ENCODE data around the gene IL34.
"Not testable (repeated sequence)": the region's sequence is repeated elsewhere in the genome, so short reads cannot be mapped to it uniquely, and the experiment has no call there.

The IL34 gene

DNA sequence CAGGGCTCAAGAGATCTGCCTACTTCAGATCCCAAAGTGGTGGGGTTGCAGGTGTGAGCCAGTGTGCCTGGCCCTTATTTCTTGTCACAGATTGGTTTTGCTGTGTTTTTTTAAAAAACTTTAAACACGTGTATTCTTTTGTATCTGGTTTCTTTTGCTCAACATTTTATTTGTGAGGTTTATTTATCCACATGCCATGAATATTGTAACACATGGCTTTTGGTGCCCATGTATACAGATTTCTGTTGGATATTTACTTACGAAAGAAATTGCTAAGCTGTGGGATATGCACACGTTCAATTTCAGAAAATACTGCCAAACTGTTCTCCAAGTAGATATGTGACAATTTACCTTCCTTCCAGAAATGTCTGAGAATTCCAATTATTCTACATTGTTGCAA, 18.7 kb upstream of the IL34 start:
- TF ChIP-seq, protein P1, sequence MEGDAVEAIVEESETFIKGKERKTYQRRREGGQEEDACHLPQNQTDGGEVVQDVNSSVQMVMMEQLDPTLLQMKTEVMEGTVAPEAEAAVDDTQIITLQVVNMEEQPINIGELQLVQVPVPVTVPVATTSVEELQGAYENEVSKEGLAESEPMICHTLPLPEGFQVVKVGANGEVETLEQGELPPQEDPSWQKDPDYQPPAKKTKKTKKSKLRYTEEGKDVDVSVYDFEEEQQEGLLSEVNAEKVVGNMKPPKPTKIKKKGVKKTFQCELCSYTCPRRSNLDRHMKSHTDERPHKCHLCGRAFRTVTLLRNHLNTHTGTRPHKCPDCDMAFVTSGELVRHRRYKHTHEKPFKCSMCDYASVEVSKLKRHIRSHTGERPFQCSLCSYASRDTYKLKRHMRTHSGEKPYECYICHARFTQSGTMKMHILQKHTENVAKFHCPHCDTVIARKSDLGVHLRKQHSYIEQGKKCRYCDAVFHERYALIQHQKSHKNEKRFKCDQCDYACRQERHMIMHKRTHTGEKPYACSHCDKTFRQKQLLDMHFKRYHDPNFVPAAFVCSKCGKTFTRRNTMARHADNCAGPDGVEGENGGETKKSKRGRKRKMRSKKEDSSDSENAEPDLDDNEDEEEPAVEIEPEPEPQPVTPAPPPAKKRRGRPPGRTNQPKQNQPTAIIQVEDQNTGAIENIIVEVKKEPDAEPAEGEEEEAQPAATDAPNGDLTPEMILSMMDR (IDR thresholded peaks at IDR 0.05; ENCODE audit: unreplicated experiment in 3 of 3) = no peak
- H3K9me3 Mint-ChIP-seq = peaks cover 11% of the 10 kb centered on the region
- H3K27ac Mint-ChIP-seq = no peak overlapping the region
- H3K27me3 Mint-ChIP-seq (ENCODE audit: low read depth) = peaks cover 22% of the 10 kb centered on the region
- no peak overlapping the region for H3K4me3 Mint-ChIP-seq
- no peaks in the 10 kb centered on the region for H3K36me3 Mint-ChIP-seq (ENCODE audit: low read depth)
- H3K4me1 Mint-ChIP-seq = no peaks in the 10 kb centered on the region

DNA sequence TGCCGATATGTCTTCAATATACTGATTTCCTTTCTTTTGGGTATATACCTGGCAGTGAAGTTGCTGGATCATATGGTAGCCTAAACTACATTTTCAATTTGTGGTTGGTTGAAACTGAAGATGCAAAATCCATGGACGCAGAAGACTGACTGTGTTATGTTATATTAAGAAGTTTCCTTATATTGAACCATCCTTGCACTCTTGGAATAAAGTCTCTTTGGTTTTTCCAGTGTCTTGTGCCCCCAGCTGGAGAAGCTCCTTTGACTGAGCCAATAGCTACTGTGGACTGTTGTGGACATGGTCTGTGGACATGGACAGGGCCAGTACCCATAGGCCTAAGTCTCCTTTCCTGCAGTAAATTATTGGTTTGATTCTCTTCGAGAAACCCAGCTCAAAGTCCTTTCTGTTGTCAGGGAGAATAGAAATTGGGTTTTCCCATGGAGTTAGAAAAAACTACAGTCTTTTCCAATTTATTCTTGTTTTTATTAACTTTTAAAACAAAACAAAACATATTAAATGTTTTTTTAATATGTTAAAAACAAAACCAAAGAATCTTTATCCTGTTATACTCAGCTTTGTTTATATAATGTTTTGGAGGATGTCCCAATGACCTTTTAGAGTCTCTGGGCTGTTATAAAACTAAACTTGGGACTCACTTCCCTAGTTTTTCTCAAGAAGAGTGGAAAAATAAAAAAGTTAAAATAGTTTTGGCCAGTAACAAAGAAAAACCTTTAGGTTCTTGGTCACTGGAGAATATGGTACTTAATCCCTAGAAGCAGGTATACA, 15.2 kb upstream of the IL34 start:
- Mint-ChIP-seq H3K4me1 (no peaks in the 10 kb centered on the region), H3K4me3 (no peak overlapping the region), H3K27ac (no peak overlapping the region), H3K27me3 (ENCODE audit: low read depth) (peaks cover 3% of the 10 kb centered on the region), H3K36me3 (ENCODE audit: low read depth) (no peaks in the 10 kb centered on the region), H3K9me3 (peaks cover 11% of the 10 kb centered on the region)
- TF ChIP-seq, protein P1 (IDR thresholded peaks at IDR 0.05; ENCODE audit: unreplicated experiment in 3 of 3) = no peak

GRCh38 chr16:70632273-70632672, 14.1 kb upstream of the IL34 start:
- Mint-ChIP-seq H3K36me3 (ENCODE audit: low read depth) (no peaks in the 10 kb centered on the region), H3K27ac (no peak overlapping the region), H3K27me3 (ENCODE audit: low read depth) (peaks cover 3% of the 10 kb centered on the region), H3K4me3 (no peak overlapping the region), H3K4me1 (no peaks in the 10 kb centered on the region), H3K9me3 (peaks cover 11% of the 10 kb centered on the region)
- TF ChIP-seq, protein P1 (IDR thresholded peaks at IDR 0.05; ENCODE audit: unreplicated experiment in 3 of 3) = no peak

DNA sequence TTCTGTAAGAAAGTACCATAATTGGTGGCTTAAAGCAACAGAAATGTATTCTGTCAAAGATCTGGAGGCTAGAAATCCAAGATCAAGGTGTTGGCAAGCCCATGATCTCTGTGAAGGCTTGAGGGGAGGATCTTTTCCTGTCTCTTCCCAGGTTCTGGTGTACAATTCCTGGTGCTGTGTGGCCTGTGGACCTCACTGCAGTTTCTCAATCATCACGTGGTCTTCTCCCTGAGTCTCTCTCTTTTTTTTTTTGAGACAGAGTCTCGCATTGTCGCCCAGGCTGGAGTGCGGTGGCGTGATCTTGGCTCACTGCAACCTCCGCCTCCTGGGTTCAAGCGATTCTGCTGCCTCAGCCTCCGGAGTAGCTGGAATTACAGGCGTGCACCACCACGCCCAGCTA, 12.7 kb upstream of the IL34 start:
- H3K4me3 Mint-ChIP-seq; H3K4me1 Mint-ChIP-seq; H3K36me3 Mint-ChIP-seq (ENCODE audit: low read depth); H3K27ac Mint-ChIP-seq; H3K27me3 Mint-ChIP-seq (ENCODE audit: low read depth): not testable (repeated sequence)
- H3K9me3 Mint-ChIP-seq = peaks cover 11% of the 10 kb centered on the region

DNA sequence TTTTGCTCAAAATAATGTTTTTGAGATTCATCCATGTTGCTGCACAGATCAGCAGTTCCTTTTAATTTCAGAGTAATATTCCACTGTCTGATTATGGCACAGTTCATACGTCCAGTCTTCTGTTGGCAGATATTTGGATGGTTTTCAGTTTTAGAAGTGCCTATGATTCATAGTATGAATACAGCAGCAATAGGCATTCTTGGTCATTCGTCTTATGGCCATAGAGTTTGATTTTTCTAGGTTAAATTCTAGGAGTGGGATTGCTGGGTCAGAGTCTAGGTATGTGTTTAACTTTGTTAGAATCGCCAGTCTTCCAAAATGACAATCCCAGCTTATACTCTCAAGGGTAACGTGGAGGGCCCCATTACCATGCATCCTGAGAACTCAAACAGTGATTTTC, 11.5 kb upstream of the IL34 start:
- TF ChIP-seq, protein P1 (IDR thresholded peaks at IDR 0.05; ENCODE audit: unreplicated experiment in 3 of 3) = no peak
- peaks cover 7% of the 10 kb centered on the region for H3K27me3 Mint-ChIP-seq (ENCODE audit: low read depth)

DNA sequence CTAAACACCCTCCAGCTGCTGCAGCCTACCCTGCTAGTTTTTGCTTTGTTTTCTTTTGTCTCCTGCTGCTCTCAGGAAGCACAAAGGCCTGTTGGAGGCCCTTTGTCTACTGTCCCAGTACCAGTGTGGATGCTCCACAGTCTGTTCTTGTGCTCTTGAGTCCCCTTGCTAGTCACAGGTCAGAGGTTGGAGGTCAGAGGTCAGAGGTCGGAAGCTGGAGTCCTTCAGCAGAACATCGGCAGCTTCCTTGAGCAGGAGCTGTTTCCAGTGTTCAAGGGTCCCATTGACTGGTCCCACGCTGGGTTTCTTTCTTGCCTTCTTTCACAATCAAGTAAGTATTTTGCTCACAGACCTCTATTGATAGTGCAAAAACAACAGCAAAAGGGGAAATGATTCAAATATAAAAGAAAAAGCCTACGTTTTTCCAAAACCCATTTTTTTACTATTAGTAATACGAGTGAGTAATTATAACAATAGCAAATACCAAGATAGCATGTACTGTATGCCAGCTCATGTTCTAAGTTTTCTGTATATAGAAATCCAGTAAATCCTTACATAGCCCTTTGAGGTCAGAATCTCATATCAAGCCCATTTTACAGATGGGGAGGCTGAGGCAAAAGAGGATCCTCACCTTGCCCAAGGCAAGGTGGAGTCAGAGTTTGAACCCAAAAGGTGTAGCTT, 10.9 kb upstream of the IL34 start:
- no peak overlapping the region for H3K4me3 Mint-ChIP-seq
- peaks cover 7% of the 10 kb centered on the region for H3K9me3 Mint-ChIP-seq
- H3K4me1 Mint-ChIP-seq = peaks cover 5% of the 10 kb centered on the region
- no peaks in the 10 kb centered on the region for H3K36me3 Mint-ChIP-seq (ENCODE audit: low read depth)
- H3K27ac Mint-ChIP-seq = peak overlapping the region; percentile 32 to 89 (median 70)
- TF ChIP-seq, protein P1 (IDR thresholded peaks at IDR 0.05; ENCODE audit: unreplicated experiment in 3 of 3) = no peak
- H3K27me3 Mint-ChIP-seq (ENCODE audit: low read depth) = peaks cover 7% of the 10 kb centered on the region

More for the DNA sequence above, 11.5 kb upstream of the IL34 start:
- Mint-ChIP-seq H3K9me3 (peaks cover 9% of the 10 kb centered on the region), H3K4me1 (peaks cover 5% of the 10 kb centered on the region), H3K36me3 (ENCODE audit: low read depth) (no peaks in the 10 kb centered on the region), H3K27ac (peak overlapping the region; percentile 32 to 89 (median 70)), H3K4me3 (no peak overlapping the region)
